Measurements from ENCODE around the gene NCK1.

Gene NCK1

DNA sequence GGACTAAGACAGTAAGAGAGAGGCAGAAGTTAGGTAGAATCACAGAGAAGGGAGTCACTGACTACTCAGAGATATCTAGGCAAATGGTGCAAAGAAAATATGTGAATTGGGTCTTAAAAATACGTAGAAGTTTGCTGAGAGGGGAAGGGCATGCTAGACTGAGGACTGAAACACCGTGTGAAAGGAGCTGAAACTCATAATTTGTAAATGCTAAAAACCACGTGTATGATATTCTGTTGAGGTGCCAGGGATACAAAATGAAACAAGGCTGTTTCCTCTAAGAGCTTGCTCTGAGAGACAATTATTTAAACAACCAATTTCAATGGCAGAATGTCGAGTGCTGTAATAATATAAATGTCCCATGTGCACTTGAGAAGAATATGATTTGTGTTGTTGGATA lies 47.2 kb downstream of the NCK1 start:
- no peak for DNase-seq

GRCh38 chr3:136910697-136911096 lies 48.7 kb downstream of the NCK1 start:
- no peak for DNase-seq

DNA sequence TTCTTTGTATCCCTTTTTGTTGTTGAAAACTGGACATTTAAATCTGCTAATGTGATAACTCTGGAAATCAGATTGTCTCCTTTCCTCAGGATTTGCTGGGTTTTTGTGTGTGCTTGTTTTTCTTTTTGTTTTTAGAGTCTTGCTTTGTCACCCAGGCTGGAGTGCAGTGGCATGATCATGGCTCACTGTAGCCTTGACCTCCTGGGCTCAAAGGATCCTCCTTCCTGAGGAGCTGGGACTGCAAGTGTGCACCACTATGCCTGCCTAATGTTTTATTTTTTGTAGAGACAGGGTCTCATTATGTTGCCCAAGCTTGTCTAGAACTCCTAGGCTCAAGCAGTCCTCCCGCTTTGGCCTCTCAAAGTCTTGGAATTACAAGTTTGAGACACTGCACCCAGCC lies 51.2 kb downstream of the NCK1 start:
- DNase-seq = no peak

GRCh38 chr3:136914739-136915138 lies 52.7 kb downstream of the NCK1 start:
- no peak for DNase-seq

DNA sequence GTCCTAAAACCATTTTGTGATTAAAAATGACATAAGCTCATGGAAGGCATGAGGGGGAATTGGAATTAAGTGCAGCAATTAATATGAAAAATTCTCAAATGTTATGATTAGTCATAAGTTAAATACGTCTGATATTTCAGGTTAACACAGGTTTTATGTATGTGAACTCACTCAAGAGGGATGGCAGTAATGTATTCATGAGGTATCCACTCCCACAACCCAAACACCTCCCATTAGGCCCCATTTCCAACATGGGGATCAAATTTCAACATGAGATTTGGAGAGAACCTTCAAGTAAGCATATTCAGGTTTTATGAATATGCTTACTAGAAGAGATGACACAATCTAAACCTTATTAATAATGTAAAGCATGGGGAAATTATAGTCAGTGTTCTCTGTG lies 54.2 kb downstream of the NCK1 start:
- no peak for DNase-seq

DNA sequence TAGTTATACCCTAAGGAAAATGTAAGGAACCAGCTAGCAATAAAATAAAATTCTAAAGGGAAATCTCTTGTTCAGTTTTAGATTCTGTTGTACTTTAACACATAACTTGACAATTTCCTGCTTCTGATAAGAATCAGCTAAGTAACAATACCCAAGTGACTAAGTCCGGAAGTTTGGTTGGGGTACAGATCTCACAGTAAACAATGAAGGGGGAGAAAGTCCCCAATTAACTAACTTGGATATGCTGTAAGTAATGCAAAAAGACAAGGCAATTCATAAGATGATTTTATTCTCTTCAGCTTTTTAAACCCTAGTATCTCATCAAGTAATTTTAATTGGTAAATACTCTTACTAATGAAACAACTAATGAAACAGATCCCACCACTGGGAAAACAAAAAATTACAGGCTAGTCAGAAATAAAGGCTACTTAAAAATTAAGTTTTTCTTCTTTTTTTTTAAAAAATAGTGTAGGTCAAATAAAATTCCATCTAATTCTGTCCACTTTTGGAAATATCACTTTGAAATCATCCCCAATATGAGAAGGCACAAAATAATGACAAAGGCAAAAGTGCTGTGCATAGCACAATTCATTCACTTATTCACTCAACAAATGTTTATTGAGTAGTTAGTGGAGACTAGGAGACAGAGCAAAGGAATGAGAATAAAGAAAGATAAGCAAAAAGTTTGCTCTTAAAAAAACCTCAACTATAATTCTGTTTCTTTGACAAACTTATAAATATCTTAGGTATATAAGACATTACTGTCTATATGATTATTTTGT lies 58.0 kb downstream of the NCK1 start:
- no peak for DNase-seq

DNA sequence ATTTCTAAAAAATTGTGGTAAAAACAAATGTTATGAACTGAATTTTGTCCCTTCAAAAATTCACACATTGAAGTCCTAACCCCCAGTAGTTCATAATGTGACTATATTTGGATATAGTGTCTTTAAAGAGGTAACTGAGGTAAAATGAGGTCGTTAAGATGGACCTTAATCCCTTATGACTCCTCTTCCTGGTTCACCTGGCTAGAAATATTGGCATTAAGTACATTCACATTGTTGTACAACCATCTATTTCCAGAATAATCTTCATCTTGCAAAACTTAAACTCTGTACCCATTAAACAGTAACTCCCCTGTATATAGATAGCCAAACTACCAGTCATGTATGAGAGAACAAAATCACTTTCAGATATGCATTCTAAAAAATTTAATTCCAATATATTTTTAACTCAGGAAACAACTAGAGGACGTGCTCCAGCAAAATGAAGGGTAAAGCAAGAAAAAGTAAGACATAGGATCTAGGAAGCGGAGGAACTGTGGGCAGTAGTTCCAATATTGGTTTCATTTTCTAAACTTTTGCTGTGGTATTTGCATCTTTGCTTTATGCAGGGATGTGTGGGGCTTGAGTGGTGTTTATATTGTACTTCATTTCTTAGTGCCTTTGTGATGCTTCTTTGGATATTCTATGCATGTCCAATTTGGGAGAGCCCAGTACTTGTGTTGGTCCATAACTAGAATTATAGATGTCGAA lies 59.0 kb downstream of the NCK1 start:
- DNase-seq = no peak

GRCh38 chr3:136925425-136926190 lies 63.6 kb downstream of the NCK1 start:
- no peak for DNase-seq

- no peak for DNase-seq
Observed at GRCh38 chr3:136928240-136928639, 66.2 kb downstream of the NCK1 start.

- no peak for DNase-seq
Observed at GRCh38 chr3:136929977-136930670, 68.1 kb downstream of the NCK1 start.

DNA sequence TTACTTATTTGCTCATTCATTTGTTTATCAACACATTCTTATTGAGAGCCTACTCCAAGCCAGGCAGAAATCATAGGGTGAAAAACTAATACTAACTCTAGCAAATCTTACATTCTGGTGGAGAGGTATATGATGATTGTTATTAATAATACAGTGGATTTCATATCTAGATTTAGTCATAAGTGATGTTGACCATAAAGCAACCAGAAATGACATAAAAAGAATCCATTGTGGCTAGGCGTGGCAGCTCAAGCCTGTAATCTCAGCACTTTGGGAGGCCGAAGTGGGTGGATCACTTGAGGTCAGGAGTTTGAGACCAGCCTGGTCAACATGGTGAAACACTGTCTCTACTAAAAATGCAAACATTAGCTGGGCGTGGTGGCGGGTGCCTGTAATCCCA lies 69.6 kb downstream of the NCK1 start:
- no peak for DNase-seq

GRCh38 chr3:136932523-136932922 lies 70.5 kb downstream of the NCK1 start:
- no peak for DNase-seq

DNA sequence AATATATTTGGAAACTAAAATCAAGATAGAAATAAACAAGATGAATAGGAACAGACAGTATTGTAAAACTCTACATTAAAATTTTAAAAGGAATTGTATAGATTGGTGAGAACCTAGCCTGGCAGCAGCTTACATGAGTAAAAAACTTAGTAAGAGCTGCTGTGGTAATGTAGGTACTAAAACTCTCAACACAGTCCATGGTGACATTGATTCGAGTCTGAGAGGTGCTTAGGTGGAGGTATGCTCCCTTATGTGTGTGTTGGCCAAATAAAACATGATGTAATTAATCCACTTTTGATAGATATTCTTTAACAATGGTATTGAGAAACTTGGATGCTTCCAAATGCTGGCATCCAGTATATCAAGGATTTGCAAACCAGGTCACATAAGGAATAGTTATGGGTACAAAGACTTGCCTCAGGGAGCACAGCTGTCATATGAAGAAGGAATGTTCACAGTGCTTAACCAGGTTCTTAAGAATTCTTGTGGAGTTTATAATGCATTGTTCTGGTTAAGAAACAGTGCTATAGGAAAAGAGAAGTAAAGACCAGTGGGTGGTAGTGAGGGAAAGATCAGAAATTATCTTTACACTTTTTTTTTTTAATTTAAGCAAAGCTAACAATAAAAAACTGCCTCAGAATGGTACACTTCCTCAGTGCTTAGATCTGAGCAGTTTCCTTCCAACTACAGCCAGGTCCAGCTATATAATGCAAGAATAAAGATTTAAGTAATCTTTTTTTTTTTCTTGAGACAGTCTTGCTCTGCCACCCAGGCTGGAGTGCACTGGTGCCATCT lies 71.2 kb downstream of the NCK1 start:
- no peak for DNase-seq

DNA sequence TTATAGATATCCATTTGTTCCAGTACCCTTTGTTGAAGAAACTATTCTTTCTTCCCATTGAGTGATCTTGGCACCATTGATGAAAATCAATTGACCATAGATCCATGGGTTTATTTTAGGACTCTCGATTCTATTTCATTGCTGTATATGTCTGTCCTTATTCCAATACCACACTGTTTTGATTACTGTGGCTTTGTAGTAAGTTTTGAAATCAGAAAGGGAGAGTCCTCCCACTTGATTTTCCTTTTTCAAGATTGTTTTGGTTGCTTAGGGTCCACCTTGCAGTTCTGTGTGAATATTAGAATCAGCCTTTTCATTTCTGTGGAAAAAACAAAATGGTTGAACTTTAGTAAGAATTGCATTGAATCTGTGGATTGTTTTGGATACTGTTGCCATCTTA lies 75.2 kb downstream of the NCK1 start:
- DNase-seq = no peak

- DNase-seq = no peak
Observed at GRCh38 chr3:136937851-136938250, 75.8 kb downstream of the NCK1 start.

GRCh38 chr3:136938334-136938733 lies 76.3 kb downstream of the NCK1 start:
- no peak for DNase-seq

GRCh38 chr3:136939489-136939888 lies 77.5 kb downstream of the NCK1 start:
- no peak for DNase-seq

DNA sequence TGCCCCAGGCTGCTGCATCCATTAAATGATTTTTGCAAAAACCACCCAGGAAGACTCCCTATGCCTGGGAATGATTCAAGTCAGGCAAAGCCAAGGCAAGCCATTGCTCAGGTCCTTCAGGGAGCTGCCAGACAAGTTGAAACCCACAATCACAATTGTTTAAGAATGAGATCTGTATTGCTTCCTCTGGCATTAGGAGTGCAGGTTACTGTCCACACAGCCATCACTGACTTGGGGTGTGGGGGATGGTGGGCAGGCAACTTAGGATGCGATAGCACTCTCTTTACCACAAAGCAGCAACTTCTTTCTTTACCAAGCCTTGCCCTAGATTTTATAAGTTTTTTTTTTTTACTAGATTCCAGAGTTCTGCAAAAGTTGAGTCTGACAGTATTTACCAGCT lies 80.8 kb downstream of the NCK1 start:
- DNase-seq = no peak

GRCh38 chr3:136943436-136943835 lies 81.4 kb downstream of the NCK1 start:
- DNase-seq = no peak

DNA sequence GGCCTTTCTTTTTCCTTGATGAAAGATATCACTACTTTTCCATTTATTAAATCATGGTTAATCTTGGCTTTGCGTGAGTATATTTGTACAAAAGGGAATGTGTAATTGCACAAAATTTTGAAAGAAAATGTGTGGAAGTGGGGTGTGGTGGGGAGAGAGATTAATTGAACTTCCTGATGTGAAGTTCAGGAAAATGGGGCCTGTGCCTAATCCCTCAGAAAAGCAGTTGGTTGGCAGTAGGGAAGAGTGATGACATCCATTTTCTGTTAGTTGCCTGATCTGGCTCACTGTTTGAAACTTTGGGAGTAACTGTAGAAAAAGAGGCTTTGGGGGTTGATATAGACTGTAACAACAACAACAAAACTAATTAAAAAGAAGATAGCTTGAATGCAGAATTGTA lies 85.0 kb downstream of the NCK1 start:
- DNase-seq = no peak

DNA sequence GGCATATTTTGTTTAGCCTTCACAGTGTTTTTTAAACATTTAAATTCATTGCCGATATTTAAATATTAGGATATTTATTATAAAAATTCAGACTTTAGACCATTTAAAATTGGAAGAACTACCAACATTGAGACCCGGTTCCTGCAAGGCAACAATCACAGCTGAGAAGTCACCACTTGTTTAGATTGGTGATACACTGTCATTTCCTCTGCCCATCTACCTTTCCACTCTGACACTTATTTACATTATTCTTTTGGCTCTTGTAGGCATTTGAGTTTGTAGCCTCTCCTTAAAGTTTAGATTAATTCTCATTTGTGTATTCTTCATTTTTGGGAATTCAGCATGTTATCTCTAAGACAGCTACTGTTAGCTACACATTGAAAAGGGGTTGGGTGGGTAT lies 85.5 kb downstream of the NCK1 start:
- DNase-seq = no peak

DNA sequence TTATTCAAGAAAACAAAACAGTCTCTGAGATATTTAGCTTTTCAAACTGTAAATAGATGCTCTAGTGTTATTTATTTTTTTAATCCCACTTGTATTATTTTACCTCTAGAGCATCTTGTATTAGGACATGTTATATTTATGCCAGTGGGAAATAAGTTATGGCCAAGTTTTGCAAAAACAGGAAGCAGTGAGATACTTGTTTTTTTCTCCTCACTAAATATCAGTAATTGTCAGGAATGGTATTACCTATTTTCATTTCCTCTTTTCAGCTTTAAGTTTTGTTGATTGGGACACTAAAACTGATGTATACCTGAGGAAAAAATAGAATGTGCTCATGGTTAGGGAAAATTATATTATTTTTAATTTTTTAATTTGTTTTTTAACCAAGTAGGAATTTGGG lies 87.1 kb downstream of the NCK1 start:
- no peak for DNase-seq

All from SHP77 (cell line).